ENCODE data around the gene RNASE4.
"Not testable (repeated sequence)": the region's sequence is repeated elsewhere in the genome, so short reads cannot be mapped to it uniquely, and the experiment has no call there.

RNASE4 gene

DNA sequence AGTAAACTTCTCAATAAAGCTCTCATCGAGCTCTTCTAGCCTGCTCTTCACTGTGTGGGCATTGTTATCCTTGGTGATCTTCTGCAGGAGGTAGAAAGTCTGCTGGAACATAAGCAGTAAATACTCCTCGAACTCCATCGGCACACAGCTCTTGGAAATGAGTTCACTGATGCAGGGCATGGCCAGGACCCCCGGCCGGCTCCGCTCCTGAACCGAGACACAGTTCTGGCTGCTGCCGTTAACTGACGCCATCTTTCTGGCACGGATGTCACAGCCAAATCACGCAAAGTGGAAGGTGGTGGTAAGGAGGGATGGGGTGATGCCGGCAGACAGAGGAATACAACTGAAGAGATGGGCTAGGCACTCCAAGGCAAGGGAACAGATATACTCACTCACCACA lies 37.7 kb downstream of the RNASE4 start:
- Mint-ChIP-seq H3K4me1 (no peaks in the 10 kb centered on the region), H3K27me3 (peaks cover 49% of the 10 kb centered on the region), H3K4me3 (no peak overlapping the region), H3K36me3 (no peaks in the 10 kb centered on the region), H3K27ac (no peak overlapping the region), H3K9me3 (no peaks in the 10 kb centered on the region)
- CTCF ChIA-PET = no interaction called here
- no peak for DNase-seq

DNA sequence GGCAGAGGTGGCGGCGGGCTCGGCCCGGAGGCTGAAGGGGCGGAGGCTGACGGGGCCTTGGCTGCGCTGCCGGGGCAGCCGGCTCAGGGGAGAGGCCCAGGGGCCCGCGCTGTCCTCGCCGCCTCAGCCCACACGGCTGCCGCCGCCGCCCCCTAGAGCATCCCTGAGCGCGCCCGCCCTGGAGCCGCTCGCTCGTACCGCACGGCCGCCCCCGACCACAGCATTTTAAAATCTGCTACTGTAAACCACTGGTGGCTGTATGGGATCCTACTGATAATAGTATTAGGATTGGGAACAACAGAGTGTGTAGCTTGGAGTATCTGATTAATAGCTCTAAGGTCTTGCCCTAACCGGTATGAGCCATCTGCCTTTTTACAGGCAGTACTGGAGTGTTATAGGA lies 39.1 kb downstream of the RNASE4 start:
- no peak for DNase-seq
- H3K4me1 Mint-ChIP-seq = no peaks in the 10 kb centered on the region
- H3K4me3 Mint-ChIP-seq = no peak overlapping the region
- no peaks in the 10 kb centered on the region for H3K36me3 Mint-ChIP-seq
- CTCF ChIA-PET = no interaction called here
- H3K27me3 Mint-ChIP-seq = peaks cover 49% of the 10 kb centered on the region
- H3K9me3 Mint-ChIP-seq = no peaks in the 10 kb centered on the region
- no peak overlapping the region for H3K27ac Mint-ChIP-seq

DNA sequence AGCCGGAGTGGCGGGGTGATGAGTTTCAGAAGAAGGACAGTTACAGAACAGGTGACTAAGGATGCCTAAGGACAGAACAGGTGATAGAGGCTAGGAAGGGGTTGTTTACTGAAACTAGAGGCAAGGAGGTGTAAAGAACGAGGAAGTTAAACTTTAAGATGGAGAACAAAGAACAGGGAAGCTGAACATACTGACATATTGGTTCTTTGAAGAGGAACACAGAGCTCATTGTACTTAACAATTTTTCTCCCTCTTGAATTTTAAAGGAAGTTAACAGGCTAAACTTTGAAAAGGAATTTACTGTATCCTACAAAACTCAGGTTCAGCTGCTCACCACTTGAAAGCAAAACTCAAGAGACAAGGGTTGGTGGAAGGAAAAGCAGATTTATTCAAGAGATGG lies 41.8 kb downstream of the RNASE4 start:
- DNase-seq, H3K4me3 Mint-ChIP-seq, H3K27ac Mint-ChIP-seq, H3K4me1 Mint-ChIP-seq, H3K9me3 Mint-ChIP-seq, CTCF ChIA-PET, H3K36me3 Mint-ChIP-seq: not testable (repeated sequence)
- peaks cover 49% of the 10 kb centered on the region for H3K27me3 Mint-ChIP-seq

DNA sequence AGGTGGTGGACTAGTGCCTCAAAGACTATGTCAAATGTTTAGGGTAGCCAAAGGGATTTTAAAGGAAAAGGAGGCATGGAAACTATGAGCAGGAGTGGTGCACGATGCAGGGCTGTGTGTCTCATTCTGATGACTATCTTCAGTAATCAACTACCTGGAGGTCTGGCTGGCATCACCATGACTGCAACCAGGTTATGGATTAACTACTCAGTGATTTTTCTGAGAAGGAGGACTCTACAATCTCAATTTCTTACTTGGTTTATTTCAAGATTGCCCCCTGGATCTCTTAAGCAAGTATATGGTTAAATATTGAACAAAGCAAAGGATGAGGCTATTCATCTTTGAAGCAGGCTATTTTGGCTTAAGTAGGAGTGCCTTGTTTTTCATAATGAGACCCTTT lies 42.2 kb downstream of the RNASE4 start:
- no peaks in the 10 kb centered on the region for H3K36me3 Mint-ChIP-seq
- H3K4me1 Mint-ChIP-seq = no peaks in the 10 kb centered on the region
- no peak for DNase-seq
- CTCF ChIA-PET = interaction anchor here (1.2 kb wide), 1 partner anchor 14 kb away, joined by 3 read pairs; no protein-coding TSS in a partner anchor
- peaks cover 45% of the 10 kb centered on the region for H3K27me3 Mint-ChIP-seq
- H3K4me3 Mint-ChIP-seq = no peak overlapping the region
- no peaks in the 10 kb centered on the region for H3K9me3 Mint-ChIP-seq
- no peak overlapping the region for H3K27ac Mint-ChIP-seq

DNA sequence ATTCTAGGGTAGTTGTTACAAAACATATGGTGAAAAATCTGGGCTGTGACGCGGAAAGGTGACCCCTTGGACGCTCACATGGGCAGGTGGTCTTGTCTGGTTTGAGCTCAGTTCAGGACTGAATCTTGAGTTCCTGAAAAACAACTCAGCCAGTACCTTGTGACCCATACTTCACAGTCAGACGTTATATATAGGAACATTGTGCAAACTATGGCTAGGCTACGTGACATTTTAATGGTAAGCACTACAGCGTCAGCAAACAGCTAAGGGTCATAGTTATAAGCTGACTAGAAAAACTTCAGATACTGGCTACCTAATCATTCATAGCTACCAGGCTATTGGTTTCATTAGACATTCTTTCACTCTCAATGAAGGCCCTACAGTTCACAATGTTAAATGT lies 46.5 kb downstream of the RNASE4 start:
- no peaks in the 10 kb centered on the region for H3K9me3 Mint-ChIP-seq
- H3K27me3 Mint-ChIP-seq = peaks cover 6% of the 10 kb centered on the region
- no peaks in the 10 kb centered on the region for H3K36me3 Mint-ChIP-seq
- H3K4me3 Mint-ChIP-seq = no peak overlapping the region
- DNase-seq = no peak
- no peaks in the 10 kb centered on the region for H3K4me1 Mint-ChIP-seq
- CTCF ChIA-PET = no interaction called here
- H3K27ac Mint-ChIP-seq = no peak overlapping the region

- Mint-ChIP-seq H3K27ac (no peak overlapping the region), H3K9me3 (no peaks in the 10 kb centered on the region), H3K4me1 (no peaks in the 10 kb centered on the region), H3K36me3 (no peaks in the 10 kb centered on the region), H3K4me3 (no peak overlapping the region), H3K27me3 (no peaks in the 10 kb centered on the region)
- CTCF ChIA-PET = interaction anchor here (1.0 kb wide), 1 partner anchor 125 kb away, joined by 4 read pairs; no protein-coding TSS in a partner anchor
- DNase-seq = no peak
These were observed 48.1 kb downstream of the RNASE4 start for GRCh38 chr14:20732477-20732876.

DNA sequence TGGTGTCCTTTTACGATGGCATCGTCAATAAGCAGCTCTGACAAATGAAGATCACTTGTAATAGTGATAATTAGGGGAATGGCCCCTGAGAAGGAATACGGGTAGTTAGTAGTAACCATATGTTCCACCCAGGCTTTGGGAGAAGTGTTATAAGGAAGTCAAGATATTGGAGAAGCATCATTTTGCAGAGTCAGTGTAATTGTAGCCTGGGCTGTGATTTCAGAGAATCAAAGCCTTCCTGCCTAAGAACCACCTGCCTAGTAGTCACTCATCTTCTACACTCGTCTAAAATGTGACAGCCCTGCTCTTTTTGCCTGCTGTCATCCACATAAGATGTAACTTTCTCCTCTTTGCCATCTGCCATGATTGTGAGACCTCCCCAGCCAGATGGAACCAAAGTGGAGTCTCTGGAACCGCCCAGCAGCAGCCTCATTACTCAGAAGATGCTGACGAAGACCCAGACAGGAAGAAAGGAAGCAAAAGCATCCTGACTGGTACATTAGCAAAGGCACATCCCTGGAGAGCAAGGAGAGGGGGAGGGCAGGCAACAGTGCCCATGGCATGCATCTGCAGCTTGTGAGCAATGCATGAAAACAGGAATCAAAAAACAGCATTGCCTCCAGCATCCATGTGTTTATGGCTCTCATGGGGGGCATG lies 48.7 kb downstream of the RNASE4 start:
- Mint-ChIP-seq H3K27ac (no peak overlapping the region), H3K9me3 (no peaks in the 10 kb centered on the region), H3K4me3 (no peak overlapping the region), H3K36me3 (no peaks in the 10 kb centered on the region), H3K27me3 (no peaks in the 10 kb centered on the region), H3K4me1 (no peaks in the 10 kb centered on the region)
- no peak for DNase-seq
- CTCF ChIA-PET = interaction anchor here (1.0 kb wide), 1 partner anchor 124 kb away, joined by 4 read pairs; no protein-coding TSS in a partner anchor

- Mint-ChIP-seq H3K4me3 (no peak overlapping the region), H3K27ac (no peak overlapping the region), H3K9me3 (no peaks in the 10 kb centered on the region), H3K27me3 (no peaks in the 10 kb centered on the region), H3K4me1 (no peaks in the 10 kb centered on the region), H3K36me3 (no peaks in the 10 kb centered on the region)
- CTCF ChIA-PET = interaction anchor here (1.0 kb wide), 1 partner anchor 76 kb away, joined by 3 read pairs; no protein-coding TSS in a partner anchor
- DNase-seq = no peak
These were observed 49.5 kb downstream of the RNASE4 start for GRCh38 chr14:20733684-20734429.

DNA sequence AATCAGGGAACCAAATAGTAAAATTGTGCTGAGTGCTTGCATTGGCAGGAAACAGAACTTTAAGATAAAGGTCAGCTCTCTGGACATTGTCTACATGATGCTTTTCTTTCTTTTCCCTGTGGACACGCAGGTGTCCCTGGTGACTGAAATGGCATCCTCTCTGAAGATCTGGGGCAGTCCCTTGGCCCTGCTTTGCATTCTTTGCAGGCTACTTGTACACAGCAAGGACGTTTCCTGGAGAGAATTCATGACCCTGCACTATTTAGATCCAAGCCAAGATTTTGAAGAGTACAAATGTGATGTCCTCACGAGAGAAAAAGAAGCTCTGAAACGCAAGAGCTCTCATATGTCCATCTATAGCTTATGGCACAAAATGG lies 50.1 kb downstream of the RNASE4 start:
- no peaks in the 10 kb centered on the region for H3K27me3 Mint-ChIP-seq
- no peak overlapping the region for H3K27ac Mint-ChIP-seq
- H3K9me3 Mint-ChIP-seq = no peaks in the 10 kb centered on the region
- H3K4me1 Mint-ChIP-seq = no peaks in the 10 kb centered on the region
- H3K36me3 Mint-ChIP-seq = no peaks in the 10 kb centered on the region
- CTCF ChIA-PET = interaction anchor here (1.0 kb wide), 1 partner anchor 76 kb away, joined by 3 read pairs; no protein-coding TSS in a partner anchor
- no peak for DNase-seq
- no peak overlapping the region for H3K4me3 Mint-ChIP-seq

DNA sequence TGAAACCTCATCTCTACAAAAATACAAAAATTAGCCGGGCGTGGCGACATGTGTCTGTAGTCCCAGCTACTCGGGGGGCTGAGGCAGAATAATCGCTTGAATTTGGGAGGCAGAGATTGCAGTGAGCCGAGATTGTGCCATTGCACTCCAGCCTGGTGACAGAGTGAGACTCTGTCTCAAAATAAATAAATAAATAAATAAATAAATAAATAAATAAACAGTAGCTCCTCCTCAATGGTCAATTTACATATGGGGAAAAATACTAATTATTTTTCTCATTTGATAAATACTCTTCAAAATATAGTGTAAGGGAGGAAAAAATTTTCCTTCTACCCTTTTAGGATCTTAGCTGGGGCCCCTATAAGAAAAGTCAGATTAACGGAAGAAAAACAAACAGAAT lies 53.9 kb downstream of the RNASE4 start:
- not testable (repeated sequence) for DNase-seq, H3K9me3 Mint-ChIP-seq, H3K36me3 Mint-ChIP-seq, H3K27ac Mint-ChIP-seq, H3K4me1 Mint-ChIP-seq, H3K4me3 Mint-ChIP-seq
- H3K27me3 Mint-ChIP-seq = peaks cover 12% of the 10 kb centered on the region
- CTCF ChIA-PET = interaction anchor here (1.1 kb wide), 1 partner anchor 47 kb away, joined by 4 read pairs; no protein-coding TSS in a partner anchor

- CTCF ChIA-PET = no interaction called here
- DNase-seq = no peak
- peaks cover 12% of the 10 kb centered on the region for H3K27me3 Mint-ChIP-seq
- no peak overlapping the region for H3K27ac Mint-ChIP-seq
- no peak overlapping the region for H3K4me3 Mint-ChIP-seq
- no peaks in the 10 kb centered on the region for H3K9me3 Mint-ChIP-seq
- H3K4me1 Mint-ChIP-seq = no peaks in the 10 kb centered on the region
- no peaks in the 10 kb centered on the region for H3K36me3 Mint-ChIP-seq
These were observed 57.8 kb downstream of the RNASE4 start for GRCh38 chr14:20742132-20742531.

DNA sequence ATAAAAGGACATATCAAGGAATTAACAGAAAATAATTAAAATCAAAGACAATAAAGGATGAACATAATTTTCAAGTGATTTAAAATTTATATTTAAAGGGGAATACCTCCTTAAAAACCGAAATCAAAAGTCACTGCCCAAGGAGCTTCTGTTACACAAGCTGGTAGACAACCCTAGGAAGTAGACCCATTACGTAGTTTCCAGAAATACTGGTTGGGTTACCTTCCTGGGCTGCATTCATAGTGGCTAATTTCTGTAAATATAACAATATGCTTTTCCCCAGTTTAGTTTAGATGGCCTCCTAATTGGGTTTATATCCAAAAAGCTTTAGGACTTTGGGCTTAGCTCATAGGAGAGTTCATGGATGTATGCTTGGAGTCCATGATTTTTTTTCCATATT lies 59.2 kb downstream of the RNASE4 start:
- H3K9me3 Mint-ChIP-seq = no peaks in the 10 kb centered on the region
- CTCF ChIA-PET = no interaction called here
- no peak for DNase-seq
- H3K4me1 Mint-ChIP-seq = no peaks in the 10 kb centered on the region
- H3K27ac Mint-ChIP-seq = no peak overlapping the region
- peaks cover 12% of the 10 kb centered on the region for H3K27me3 Mint-ChIP-seq
- H3K36me3 Mint-ChIP-seq = no peaks in the 10 kb centered on the region
- H3K4me3 Mint-ChIP-seq = no peak overlapping the region

DNA sequence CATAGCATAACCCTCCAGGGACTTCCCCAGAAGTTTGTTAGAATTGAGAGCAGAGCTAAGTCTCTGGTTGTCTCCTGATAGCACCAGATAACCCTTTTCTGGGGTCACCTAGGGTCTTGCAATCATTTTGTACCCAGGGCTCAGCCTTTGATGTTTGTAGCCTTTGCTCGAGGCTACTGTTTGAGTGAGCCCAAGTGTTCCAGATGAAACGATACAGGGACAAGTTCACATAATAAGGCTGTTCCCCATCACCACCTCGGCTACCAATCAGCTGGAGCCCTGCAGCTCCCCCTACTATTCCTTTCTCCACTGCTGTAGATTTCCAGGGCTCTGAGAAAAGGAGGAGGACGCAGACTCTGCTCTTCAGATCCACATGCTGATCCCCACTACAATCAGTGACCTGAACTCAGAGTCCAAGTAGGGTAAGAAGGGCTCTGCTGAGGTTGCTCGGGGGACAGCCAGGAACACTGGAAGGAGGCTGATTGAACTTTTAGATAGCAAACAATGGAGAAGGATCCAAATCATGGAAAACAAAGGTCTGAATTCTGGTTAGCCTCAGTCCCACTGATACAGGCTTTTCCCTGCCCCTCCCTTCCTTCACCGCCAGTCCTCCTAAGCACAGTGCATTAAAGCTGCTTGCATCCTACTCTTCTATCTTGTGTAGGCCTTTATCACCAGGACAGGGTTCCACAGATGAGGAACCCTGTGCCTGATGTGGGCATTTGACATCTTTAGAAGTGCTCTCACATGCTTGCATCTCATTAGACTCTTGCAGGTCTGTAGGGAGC lies 61.4 kb downstream of the RNASE4 start, which contains the start of gene EDDM3A:
TSS of gene EDDM3A (plus strand) at position 317 of the 788 bp plus-strand sequence. CDS start 1,694 bp downstream, outside the sequence.
- H3K27ac Mint-ChIP-seq = no peak within 1 kb of the TSS
- no peaks in the 10 kb centered on the region for H3K9me3 Mint-ChIP-seq
- no peaks in the 10 kb centered on the region for H3K4me1 Mint-ChIP-seq
- CTCF ChIA-PET = interaction anchor here (1.2 kb wide), 1 partner anchor 13 kb away, joined by 3 read pairs; no protein-coding TSS in a partner anchor
- DNase-seq = no peak
- H3K27me3 Mint-ChIP-seq = peaks cover 5% of the 10 kb centered on the region
- H3K4me3 Mint-ChIP-seq = no peak within 1 kb of the TSS
- no peaks in the 10 kb centered on the region for H3K36me3 Mint-ChIP-seq

DNA sequence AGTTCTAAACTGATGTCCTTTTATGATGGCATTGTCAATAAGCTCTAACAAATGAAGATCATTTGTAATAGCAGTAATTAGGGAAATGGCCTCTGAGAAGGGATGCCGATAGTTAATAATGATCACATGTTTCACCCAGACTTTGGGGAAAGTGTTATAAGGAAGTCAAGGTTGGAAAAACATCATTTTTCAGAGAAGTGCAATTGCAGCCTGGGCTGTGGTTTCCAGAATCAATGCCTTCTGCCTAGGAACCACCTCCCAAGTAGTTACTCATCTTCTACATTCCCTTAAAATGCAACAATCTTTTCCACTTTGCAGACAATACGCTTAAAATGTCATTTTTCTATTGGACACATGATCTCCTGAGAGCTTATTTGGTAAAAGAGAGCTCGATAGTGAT lies 62.2 kb downstream of the RNASE4 start:
- CTCF ChIA-PET = interaction anchor here (0.7 to 1.8 kb wide), 3 partner anchors 9 to 267 kb away, joined by 3 to 4 read pairs (median 3); no protein-coding TSS in a partner anchor
- Mint-ChIP-seq H3K27ac (no peak overlapping the region), H3K27me3 (peaks cover 5% of the 10 kb centered on the region), H3K4me1 (no peaks in the 10 kb centered on the region), H3K36me3 (no peaks in the 10 kb centered on the region), H3K4me3 (no peak overlapping the region), H3K9me3 (peaks cover 2% of the 10 kb centered on the region)
- DNase-seq = no peak

Measured in activated naive CD4-positive, alpha-beta T cell treated with anti-CD3 and anti-CD28 coated beads, Interleukin-2, amount 10 ng/mL, durations not matched to agents 7 days and 5 days (primary cell).